Measurements from ENCODE around the gene CDK14. TPM values are rescaled to one million over a fixed set of nuclear protein-coding genes. Genes with fewer than 3 reads are reported as not detected.

CDK14 gene
- total and polyA plus RNA-seq, 2 of the 8 experiments (the other 6 are each of a cell fraction or from before 2014, with no cell fraction given), result 5.5 to 47.3 TPM

- TF ChIP-seq SIN3A (conservative IDR thresholded peaks at IDR 0.05 in 1 of 2, IDR thresholded peaks at IDR 0.05 in 1 of 2; ENCODE audit: low read depth in 1 of 2, low read length in 2 of 2) (no peak), JUND (IDR thresholded peaks at IDR 0.05; ENCODE audit: low read length) (no peak), RFX5 (IDR thresholded peaks at IDR 0.05; ENCODE audit: borderline replicate concordance, low read depth, low read length) (no peak), SP4 (IDR thresholded peaks at IDR 0.05; ENCODE audit: low read length) (no peak), BACH1 (IDR thresholded peaks at IDR 0.05; ENCODE audit: low read length) (no peak), ASH2L (IDR thresholded peaks at IDR 0.05; ENCODE audit: low read length) (no peak), TAF1 (IDR thresholded peaks at IDR 0.05; ENCODE audit: low read depth, low read length) (no peak)
Measured at GRCh38 chr7:90648107-90648506, 52.0 kb downstream of the CDK14 start (continued).
